HG03196 (cell line): ENCODE data around the gene PLXND1.

Experiments used
- ATAC-seq: cut with Tn5 transposase; IDR thresholded peaks from one replicate; pipeline ENCODE4 v1.9.1; 2021; ENCODE audit not compliant: unreplicated experiment

PLXND1 gene

GRCh38 chr3:129564981-129565644, 41.4 kb downstream of the PLXND1 start:
- no peak for ATAC-seq

GRCh38 chr3:129563850-129564535, 42.5 kb downstream of the PLXND1 start:
- ATAC-seq, result no peak

GRCh38 chr3:129563332-129563731, 43.1 kb downstream of the PLXND1 start:
- ATAC-seq, result no peak

GRCh38 chr3:129562803-129563202, 43.7 kb downstream of the PLXND1 start:
- ATAC-seq, result no peak

GRCh38 chr3:129561619-129562248, 44.7 kb downstream of the PLXND1 start:
- no peak for ATAC-seq

- ATAC-seq, result no peak
Observed at GRCh38 chr3:129560911-129561594, 45.4 kb downstream of the PLXND1 start.

GRCh38 chr3:129560269-129560787, 46.1 kb downstream of the PLXND1 start:
- no peak for ATAC-seq

- no peak for ATAC-seq
Observed at GRCh38 chr3:129559565-129560079, 46.9 kb downstream of the PLXND1 start.

- no peak for ATAC-seq
Observed at GRCh38 chr3:129558772-129559564, 47.5 kb downstream of the PLXND1 start.

- ATAC-seq, result no peak
Observed at GRCh38 chr3:129558081-129558771, 48.2 kb downstream of the PLXND1 start.

- no peak for ATAC-seq
Observed at GRCh38 chr3:129557548-129557894, 49.0 kb downstream of the PLXND1 start.

GRCh38 chr3:129556890-129557547, 49.5 kb downstream of the PLXND1 start:
- ATAC-seq, result no peak

GRCh38 chr3:129556358-129556695, 50.1 kb downstream of the PLXND1 start:
- no peak for ATAC-seq

- ATAC-seq, result no peak
Observed at GRCh38 chr3:129555616-129556357, 50.7 kb downstream of the PLXND1 start.

GRCh38 chr3:129555153-129555550, 51.3 kb downstream of the PLXND1 start:
- ATAC-seq, result no peak

- no peak for ATAC-seq
Observed at GRCh38 chr3:129554356-129555152, 51.9 kb downstream of the PLXND1 start.

- ATAC-seq, result no peak
Observed at GRCh38 chr3:129553719-129554118, 52.8 kb downstream of the PLXND1 start.

- ATAC-seq, result no peak
Observed at GRCh38 chr3:129553171-129553570, 53.3 kb downstream of the PLXND1 start.
